GM23338 (cell line): ENCODE measurements around the gene OXNAD1. TPM values are rescaled to one million over a fixed set of nuclear protein-coding genes. Genes with fewer than 3 reads are reported as not detected.

Experiments
- ATAC-seq: fragments of 200-7000 bp; cut with Tn5 transposase; 3 replicates; pipeline ENCODE4 v1.9.1; 2020
- DNase-seq: peaks from one replicate; pipeline ENCODE4 v3.0.0-alpha.2; 2015; ENCODE audit warnings: low spot score
- H2AFZ ChIP-seq: fragments of 200-600 bp; sonication (generic); 2 replicates; pipeline ENCODE4 v1.8.0; 2016; ENCODE audit warnings: antibody characterized with exemption, mild to moderate bottlenecking, moderate library complexity
- H3F3A ChIP-seq: fragments of 200-600 bp; sonication (generic); replicated peaks from 2 replicates; pipeline ENCODE4 v1.8.0; 2017; ENCODE audit warnings: antibody characterized with exemption, mixed run types, low read depth
- H3K27ac ChIP-seq: fragments of 200-600 bp; sonication (generic); 2 replicates; pipeline ENCODE4 v1.6.1; 2016; ENCODE audit warnings: low read depth
- H3K27me3 ChIP-seq: fragments of 200-600 bp; sonication (generic); 2 replicates; pipeline ENCODE4 v1.8.0; 2016; ENCODE audit warnings: mild to moderate bottlenecking, mixed run types, moderate library complexity; ENCODE audit not compliant: insufficient read depth
- H3K36me3 ChIP-seq: fragments of 200-600 bp; sonication (generic); 2 replicates; pipeline ENCODE4 v1.8.0; 2016; ENCODE audit warnings: mild to moderate bottlenecking; ENCODE audit not compliant: insufficient read depth
- H3K4me1 ChIP-seq: fragments of 200-600 bp; sonication (generic); 2 replicates; pipeline ENCODE4 v1.8.0; 2016; ENCODE audit warnings: mild to moderate bottlenecking, moderate library complexity; ENCODE audit not compliant: insufficient read depth
- H3K4me2 ChIP-seq: fragments of 200-600 bp; sonication (generic); 2 replicates; pipeline ENCODE4 v1.7.1; 2017; ENCODE audit warnings: mixed run types
- H3K4me3 ChIP-seq: fragments of 200-600 bp; sonication (generic); 2 replicates; pipeline ENCODE4 v1.6.1; 2016; ENCODE audit warnings: mixed run types
- H3K79me2 ChIP-seq: fragments of 200-600 bp; sonication (generic); replicated peaks from 2 replicates; pipeline ENCODE4 v1.8.0; 2017; ENCODE audit warnings: mild to moderate bottlenecking; ENCODE audit not compliant: insufficient read depth
- H3K9me2 ChIP-seq: fragments of 200-600 bp; sonication (generic); 2 replicates; pipeline ENCODE4 v1.8.0; 2017; ENCODE audit not compliant: insufficient read depth
- H4K20me1 ChIP-seq: fragments of 200-600 bp; sonication (generic); replicated peaks from 2 replicates; pipeline ENCODE4 v1.8.0; 2017; ENCODE audit warnings: mild to moderate bottlenecking; ENCODE audit not compliant: insufficient read depth
- H3K27ac Mint-ChIP-seq: 2 replicates; pipeline ENCODE4 v1.8.0; 2020; ENCODE audit warnings: inconsistent platforms, mild to moderate bottlenecking, moderate library complexity, mixed read lengths
- H3K27me3 Mint-ChIP-seq: 3 replicates; pipeline ENCODE4 v1.8.0; 2022; ENCODE audit warnings: low read depth, mild to moderate bottlenecking, moderate library complexity, mixed read lengths, inconsistent platforms; ENCODE audit not compliant: insufficient read depth, poor library complexity
- H3K36me3 Mint-ChIP-seq: 3 replicates; pipeline ENCODE4 v1.8.0; 2021; ENCODE audit warnings: low read depth, mild to moderate bottlenecking, inconsistent platforms, moderate library complexity, mixed read lengths
- H3K4me1 Mint-ChIP-seq: 3 replicates; pipeline ENCODE4 v1.8.0; 2020; ENCODE audit warnings: mild to moderate bottlenecking, inconsistent platforms, mixed read lengths
- H3K4me3 Mint-ChIP-seq: 3 replicates; pipeline ENCODE4 v1.8.0; 2021; ENCODE audit warnings: moderate library complexity, mild to moderate bottlenecking, inconsistent platforms, mixed read lengths
- H3K9me3 Mint-ChIP-seq: 3 replicates; pipeline ENCODE4 v1.8.0; 2020; ENCODE audit warnings: moderate library complexity, mild to moderate bottlenecking, inconsistent platforms, mixed read lengths
- CTCF ChIP-seq, 2 experiments: fragments of 200-600 bp in 1 of 2; sonication (generic) in 1 of 2; conservative IDR thresholded peaks; 2 replicates each; pipeline versions ENCODE4 v1.5.1 to v1.6.1; 2016 to 2017; ENCODE audit warnings: antibody characterized with exemption in 2 of 2, low read depth in 2 of 2, mild to moderate bottlenecking in 2 of 2, moderate library complexity in 1 of 2
- EZH2 ChIP-seq: fragments of 200-600 bp; sonication (generic); IDR thresholded peaks from one replicate; pipeline ENCODE4 v1.8.0; 2017; ENCODE audit warnings: antibody characterized with exemption, mild to moderate bottlenecking, low read depth; ENCODE audit not compliant: unreplicated experiment
- EZH2phosphoT487 ChIP-seq: fragments of 200-600 bp; sonication (generic); IDR thresholded peaks from one replicate; pipeline ENCODE4 v1.8.1; 2018; ENCODE audit warnings: antibody characterized with exemption; ENCODE audit not compliant: unreplicated experiment
- POLR2AphosphoS5 ChIP-seq: IDR thresholded peaks from 2 replicates; pipeline ENCODE4 v1.6.1; 2016; ENCODE audit warnings: antibody characterized with exemption, low read depth
- REST ChIP-seq: IDR thresholded peaks from one replicate; pipeline ENCODE4 v1.6.1; 2018; ENCODE audit warnings: antibody characterized with exemption; ENCODE audit not compliant: unreplicated experiment
- STAT1 ChIP-seq: IDR thresholded peaks from one replicate; pipeline ENCODE4 v1.6.1; 2016; ENCODE audit warnings: antibody characterized with exemption; ENCODE audit not compliant: unreplicated experiment
- ZNF462 ChIP-seq: fragments of 250-450 bp; sonication (Bioruptor Pico); IDR thresholded peaks from 2 replicates; pipeline ENCODE4 v1.5.0; 2020; ENCODE audit warnings: mild to moderate bottlenecking, moderate library complexity
- polyA plus RNA-seq: library from polyadenylated mRNA; unstranded; fragments of >200 nt; fragmentation: Nextera tagmentation; extraction: Ambion mirVana; gene quantifications from 2 replicates; pipeline ENCODE4 v1.2.1, GENCODE V29; 2016
- total RNA-seq: library from RNA; depleted of rRNA; stranded (reverse); fragments of >200 nt; shearing (Covaris generic); gene quantifications from 2 replicates; pipeline ENCODE4 v1.2.3, GENCODE V29; 2014

OXNAD1 gene
- total and polyA plus RNA-seq, 2 experiments from 2014 or later = 22.9 to 34.2 TPM

- TF ChIP-seq EZH2 (no peak), POLR2AphosphoS5 (no peak), REST (no peak), CTCF (conservative IDR thresholded peaks at IDR 0.05; ENCODE audit: low read depth in 2 of 2) (no peak), EZH2phosphoT487 (no peak), ZNF462 (CRISPR knock-in tag) (no peak), STAT1 (no peak)
- Histone ChIP-seq H3K27ac (no peak overlapping the region), H3K9me2 (no peaks in the 10 kb centered on the region), H3F3A (no peaks in the 10 kb centered on the region), H4K20me1 (peaks cover 6% of the 10 kb centered on the region; the same call in 1 of the 2 replicates), H3K27me3 (no peaks in the 10 kb centered on the region), H3K79me2 (no peaks in the 10 kb centered on the region), H3K4me2 (no peak overlapping the region), H2AFZ (no peak overlapping the region), H3K4me3 (no peak overlapping the region), H3K36me3 (peaks cover 18% of the 10 kb centered on the region; the same call in 1 of the 2 replicates), H3K4me1 (no peaks in the 10 kb centered on the region)
- Mint-ChIP-seq H3K36me3 (peaks cover 12% of the 10 kb centered on the region), H3K27ac (no peak overlapping the region), H3K4me1 (no peaks in the 10 kb centered on the region), H3K9me3 (no peaks in the 10 kb centered on the region), H3K27me3 (peaks cover 2% of the 10 kb centered on the region), H3K4me3 (no peak overlapping the region)
- ATAC-seq (no peak), DNase-seq (no peak)
These were observed 15.7 kb downstream of the OXNAD1 start for GRCh38 chr3:16280671-16281070.
